COLO668 (cell line): ENCODE data around the gene RER1.

Experiments
- DNase-seq: peaks from one replicate; lab custom pipeline; 2025; ENCODE audit not compliant: unreplicated experiment; lab: John Stamatoyannopoulos, UW

The RER1 gene, protein sequence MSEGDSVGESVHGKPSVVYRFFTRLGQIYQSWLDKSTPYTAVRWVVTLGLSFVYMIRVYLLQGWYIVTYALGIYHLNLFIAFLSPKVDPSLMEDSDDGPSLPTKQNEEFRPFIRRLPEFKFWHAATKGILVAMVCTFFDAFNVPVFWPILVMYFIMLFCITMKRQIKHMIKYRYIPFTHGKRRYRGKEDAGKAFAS

DNA sequence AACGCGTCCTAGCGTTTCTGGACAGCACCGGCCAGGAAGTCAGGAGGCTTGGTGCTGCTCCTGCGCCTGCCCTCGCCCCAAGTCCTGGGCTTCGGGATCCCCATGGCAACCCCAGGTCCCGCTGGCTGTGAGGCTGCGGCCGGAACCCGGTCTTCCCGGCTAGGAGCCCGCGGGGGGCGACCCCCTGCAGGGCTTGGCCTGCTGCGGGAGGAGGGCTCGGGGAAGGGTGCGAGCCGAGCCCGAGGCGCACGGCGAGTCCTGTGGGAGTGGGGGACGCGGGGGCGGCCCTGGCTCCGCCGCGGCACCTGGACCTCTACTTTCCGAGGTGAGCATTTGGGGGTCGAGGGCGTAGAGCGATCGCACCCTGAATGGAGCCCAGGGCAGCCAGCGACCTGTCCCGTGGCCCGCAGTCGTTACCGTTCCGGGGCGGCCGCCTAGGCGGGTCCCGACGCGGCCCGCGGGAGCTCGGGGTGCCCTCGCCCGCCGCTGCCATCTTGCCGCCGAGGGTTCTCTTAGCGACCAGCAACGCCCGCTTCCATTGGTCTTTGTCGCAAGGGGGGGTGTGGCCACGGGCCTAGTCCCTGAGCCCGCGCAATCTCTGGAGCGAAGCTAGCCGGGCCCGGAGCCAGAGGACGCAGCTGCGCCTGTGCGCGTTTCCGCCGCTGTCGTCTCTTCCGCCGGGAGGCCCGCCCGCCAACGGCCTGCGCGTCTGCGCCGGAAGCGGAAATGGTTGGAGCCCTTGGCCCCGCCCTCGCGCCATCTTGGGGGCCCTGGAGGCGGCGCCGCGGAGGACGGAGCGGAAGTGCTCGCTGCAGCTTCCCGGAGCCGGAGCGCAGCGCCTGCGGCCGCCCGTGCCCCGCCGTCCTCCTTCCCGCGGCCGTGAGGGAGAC is at the start of gene RER1, which contains the start of gene MORN1:
Gene RER1, plus strand, starts transcription at position 801 of the 890 bp plus-strand sequence. CDS start 3,950 bp downstream, outside the sequence.
Gene MORN1, minus strand, starts transcription at position 514 of the 890 bp plus-strand sequence. Its CDS starts 21 bp downstream, at position 493.
- peak; percentile 100 for DNase-seq

DNA sequence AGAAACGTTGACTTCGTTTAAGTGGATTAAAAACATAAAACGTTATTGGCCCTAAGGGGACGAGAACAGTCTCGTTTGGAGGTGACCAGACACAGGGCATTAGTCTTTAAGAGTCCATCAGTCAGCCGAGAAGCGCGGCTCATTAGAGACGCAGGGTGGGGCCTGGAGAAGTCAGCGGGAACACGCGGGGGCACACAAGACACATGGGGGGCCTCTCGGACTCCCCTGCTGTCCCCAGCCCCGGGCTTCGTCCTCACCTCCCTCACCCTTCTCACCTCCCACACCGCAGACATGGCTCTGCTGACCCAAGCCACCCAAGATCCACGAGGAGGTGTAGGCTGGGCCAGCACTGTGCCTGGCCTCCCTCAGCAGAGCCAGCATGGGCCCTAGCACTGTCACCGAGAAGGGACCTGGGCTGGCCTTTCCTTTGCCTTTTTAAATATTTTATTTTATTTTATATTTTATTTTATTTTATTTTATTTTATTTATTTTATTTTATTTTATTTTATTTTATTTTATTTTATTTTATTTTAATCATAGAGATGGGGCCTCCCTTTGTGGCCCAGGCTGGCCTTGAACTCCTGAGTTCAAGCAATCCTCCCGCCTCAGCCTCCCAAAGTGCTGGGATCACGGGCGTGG is 49.1 kb upstream of the RER1 start:
- no peak for DNase-seq

DNA sequence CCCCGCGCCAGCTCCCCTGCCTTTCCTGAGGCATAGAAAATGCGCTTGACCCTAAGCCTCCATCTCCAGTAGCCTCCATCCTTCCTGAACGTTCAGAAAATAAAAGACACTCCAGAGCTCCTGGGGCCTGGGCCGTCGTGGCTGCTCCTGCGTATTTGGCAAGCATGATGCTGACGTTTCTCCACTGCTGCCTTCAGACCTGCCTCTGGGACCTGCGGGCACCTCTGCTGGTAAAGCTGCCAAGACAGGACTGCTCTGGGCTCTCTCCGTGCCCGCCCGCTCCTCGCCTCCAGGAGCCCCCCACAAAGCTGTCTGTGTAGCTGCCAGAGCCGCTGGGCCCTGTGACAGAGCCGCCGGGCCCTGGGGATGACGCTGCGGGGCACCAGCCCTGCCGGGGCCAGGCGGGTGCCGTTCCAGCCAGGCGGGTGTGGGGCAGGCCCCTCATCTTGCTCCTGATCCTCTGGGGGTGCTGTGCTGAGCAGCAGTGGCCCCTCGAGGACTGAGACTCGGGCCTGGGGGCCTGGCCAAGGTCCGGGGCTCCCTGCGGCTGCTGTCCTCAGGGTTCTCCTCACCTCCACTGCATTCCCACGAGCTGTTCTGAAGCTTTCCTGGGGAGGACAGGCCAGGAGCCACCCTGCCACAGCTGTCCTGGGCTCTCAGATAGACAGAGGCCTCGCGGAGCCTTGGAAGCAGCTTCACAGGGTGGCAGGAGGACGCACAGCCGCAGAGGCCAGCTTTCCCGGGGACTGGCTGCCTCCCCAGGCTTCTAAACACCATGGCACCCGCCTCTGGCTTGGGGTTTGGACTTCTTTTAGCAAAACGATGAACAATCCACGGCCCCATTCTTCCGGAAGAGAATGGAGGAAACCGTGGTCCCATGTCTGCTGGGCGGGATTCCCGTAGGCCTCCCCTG is 48.4 kb upstream of the RER1 start:
- DNase-seq, result no peak

DNA sequence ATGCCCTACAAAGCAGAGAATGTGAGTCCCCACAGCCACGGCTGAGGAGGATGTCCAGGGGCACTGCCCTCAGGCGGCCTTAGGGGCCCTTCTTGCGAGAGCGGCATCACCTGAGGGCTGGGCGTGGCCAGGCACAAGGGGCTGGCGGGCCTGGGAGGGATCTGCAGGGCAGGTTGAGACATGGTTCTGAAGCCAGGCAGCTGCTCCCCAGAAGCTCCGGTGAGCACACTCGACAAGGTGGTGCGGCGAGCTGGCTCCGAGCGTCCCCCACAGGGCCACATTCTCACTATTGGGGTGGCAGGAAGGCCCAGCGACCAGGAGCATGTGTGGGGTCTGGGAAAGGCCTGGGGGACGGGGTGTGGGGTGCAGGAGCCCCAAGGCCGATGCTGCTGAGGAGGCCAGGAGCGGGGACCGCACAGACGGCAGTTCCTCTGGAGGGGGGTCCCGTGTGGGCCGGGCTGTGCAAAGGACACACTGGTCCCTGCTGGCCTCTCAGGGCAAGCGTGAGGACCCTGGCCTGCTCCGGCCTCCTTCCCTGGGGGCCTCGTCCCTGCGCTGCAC is 47.4 kb upstream of the RER1 start:
- peak; percentile 43 for DNase-seq

DNA sequence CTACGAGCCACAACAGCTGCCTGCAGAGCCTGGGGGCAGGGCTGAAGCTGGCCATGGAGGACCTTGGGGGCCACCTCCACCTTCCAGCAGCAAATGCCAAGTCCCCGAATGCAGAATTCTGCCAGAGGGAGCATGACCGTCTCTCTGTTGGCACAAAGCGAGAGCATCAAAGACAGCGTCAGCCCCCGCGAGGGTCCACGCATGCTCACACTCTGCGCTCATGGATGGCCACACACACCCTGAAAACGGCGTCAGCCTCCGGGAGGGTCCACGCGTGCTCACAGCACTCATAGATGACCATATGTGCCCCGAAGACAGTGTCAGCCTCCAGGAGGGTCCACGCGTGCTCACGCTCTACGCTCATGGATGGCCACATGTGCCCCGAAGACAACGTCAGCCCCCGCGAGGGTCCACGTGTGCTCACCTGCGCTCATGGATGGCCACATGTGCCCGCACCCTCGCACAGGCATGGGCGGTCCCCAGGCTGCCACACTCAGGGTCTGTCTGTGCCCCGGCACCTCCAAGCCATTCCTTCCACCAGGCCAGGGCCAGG is 46.8 kb upstream of the RER1 start:
- DNase-seq, result no peak

DNA sequence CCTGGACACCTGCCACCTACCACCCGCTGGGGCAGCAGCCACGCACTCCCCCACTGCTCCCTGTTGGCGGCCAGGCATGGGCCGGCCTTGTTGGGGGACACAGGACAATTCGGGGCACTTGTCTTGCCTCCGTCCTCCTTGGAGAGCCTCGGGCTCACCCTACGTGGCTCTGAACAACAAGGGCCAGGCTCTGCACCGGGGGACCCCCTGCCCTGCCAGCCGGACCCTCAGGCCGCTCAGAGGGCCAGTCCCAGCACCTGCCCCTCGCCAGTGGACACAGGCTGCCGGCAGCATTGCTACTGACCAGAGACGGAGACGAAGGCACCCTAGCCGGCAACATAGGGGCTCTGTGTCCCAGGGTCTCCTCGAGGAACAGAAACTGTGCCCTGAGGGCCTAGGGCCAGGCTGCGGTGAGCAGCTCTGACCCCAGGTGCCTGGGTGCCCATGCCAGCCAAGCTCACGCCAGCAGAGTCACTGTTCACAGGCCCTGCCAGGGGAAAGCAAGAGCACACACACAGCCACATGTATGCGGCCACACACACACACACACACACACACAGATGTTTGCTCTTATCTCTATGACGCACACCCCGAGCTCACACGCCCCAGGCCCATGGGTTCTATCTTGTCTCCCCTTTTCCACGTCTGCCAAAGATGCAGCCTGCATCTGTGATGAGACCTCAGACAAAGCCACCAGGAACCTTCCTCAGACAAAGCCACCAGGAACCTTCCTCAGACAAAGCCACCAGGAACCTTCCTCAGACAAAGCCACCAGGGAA is 46.2 kb upstream of the RER1 start:
- DNase-seq, result no peak

DNA sequence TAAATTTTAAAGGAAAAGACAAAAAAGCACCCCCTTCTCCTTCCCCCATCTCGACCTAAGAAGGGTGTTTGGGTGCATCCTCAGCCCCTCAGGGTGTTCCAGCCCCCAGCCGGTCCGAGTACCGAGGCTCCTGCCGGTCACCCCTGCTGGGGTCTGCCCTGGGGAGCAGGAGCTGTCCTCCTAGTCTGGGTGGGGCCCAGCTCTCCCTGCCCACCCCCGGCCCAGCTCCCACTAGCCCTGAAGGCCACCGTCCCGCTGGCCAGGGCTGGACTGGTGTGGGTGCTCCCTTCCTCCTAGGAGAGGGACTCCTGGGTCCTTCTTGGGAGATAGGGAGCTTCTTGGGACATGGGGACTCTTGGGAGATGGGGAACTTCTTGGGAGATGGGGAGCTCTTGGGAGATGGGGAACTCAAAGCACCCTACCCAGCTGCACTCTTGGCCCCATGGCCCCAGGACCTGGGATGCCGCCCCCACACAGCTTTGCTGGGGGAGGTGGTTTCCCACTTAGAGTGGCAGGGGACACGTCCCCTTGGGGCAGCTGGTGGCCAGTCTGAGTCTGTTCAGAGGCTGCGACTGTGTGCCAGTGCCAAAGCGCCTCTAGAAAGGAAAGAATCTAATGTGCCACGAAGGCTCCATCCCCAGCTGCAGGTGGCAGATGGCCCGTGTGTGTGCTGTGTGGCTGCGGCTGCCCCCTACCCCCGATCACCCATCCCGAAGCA is 44.8 kb upstream of the RER1 start:
- DNase-seq, result no peak

DNA sequence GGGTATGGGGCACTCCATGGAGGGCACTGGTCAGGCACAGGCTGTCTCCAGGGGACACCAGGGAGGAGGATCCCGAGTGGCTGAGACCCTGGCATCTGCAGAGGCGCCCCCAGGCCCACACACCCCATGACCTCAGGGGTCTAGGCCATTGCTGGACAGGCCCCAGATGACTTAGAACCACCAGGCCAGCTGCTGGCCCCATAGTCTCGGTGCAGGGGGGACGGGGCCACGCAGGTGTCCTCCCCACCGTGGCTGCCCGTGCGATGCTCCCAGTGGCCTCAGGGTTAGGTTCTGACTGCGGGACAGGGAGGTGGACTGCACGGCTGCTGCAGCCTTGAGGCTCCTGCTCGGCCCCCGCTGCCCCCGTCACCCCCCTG is 44.2 kb upstream of the RER1 start:
- no peak for DNase-seq

DNA sequence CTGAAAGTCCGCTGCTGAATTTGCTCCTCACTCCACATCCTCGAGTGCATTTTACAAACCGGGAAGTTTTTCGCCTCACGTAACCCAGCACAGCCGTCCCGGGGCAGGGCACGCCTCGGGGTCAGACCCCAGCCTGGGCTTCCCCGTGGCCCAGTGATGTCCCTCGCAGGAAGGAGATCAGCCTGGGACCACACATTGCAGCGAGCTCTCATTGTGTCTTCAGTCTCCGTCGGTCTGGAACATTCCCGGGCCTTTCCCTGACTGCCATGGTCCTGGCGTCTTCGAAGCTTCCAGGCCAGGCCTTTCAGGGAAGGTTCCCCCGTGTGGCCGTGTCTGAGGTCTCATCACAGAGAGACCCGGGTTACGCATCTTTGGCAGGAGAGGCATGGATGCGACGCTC is 43.7 kb upstream of the RER1 start:
- DNase-seq, result no peak

DNA sequence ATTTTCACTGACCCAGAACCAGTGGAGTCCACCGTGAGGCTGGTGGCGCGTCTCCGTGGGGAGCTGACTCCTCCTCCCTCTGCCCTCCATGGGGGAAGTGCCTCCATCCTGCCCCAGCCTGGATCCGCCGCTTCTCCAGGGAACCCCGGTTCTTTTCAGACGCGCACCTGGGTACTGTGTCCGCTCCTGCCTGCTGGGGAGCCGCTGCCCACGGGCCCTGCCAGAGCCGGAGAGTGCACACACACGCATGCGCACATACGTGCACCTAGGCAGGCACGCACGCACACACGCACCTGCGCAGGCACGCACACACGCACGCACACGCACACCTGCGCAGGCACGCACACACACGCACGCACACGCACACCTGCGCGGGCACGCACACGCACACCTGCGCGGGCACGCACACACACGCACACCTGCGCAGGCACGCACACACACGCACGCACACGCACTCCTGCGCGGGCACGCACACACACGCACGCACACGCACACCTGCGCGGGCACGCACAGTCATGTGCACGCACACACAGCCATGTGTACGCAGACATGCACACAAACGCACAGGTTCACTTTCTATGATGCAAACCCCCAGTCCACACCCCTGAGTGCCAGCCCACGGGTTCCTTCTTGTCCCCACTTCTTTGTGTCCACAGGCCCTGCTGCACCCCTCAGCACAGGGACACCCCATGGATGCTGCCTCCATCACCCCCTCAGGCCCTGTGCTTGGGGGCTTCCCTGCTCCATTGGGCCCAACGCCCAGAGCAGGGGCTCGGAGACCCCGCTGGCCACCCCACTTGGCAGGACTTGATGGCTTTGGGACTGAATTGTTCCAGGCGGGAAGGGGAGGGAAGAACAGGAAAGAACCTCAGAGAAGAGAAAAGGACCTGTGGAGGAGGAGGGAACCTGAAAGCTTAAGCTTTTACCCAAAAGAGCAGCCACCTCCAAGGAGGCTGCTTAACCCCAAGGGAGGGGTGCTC is 43.0 kb upstream of the RER1 start:
- no peak for DNase-seq

DNA sequence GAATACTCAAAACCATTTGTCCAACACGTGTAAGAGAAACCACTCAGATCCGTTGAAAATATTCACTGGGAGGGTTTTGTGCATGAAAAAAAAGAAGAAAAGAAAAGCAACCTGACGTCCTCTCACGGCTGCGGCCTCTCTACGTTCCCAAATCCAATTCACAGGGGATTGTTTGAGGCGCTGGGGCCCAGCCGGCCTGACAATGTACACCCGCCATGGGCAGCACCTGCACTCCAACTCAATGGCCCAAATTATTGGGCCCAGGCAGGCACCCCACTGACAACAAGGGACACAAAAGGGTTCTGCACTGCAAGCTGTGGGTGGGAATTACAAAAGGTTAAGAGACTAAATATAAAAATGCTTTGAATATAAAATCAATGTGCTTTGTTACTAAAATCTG is 41.8 kb upstream of the RER1 start:
- DNase-seq, result no peak

DNA sequence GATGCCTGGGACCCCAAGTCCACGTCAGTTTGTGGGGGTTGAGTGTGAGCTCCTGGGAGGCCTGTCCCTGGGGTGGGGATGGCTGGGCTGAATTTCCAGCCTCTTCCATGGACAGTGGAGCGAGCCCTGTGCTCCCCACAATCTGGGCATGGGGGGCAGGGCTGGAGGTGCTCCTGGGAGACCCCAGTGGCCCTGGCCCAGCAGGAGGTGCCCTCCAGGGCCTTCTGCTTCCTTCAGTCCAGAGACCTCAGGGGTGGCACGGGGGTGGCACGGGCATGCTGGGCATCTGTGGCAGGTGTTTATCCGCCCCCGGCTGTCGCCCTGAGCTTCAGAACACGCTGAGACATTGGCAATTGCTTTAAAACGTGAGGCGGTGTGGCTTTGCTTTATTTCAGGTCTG is 41.1 kb upstream of the RER1 start:
- DNase-seq, result no peak

DNA sequence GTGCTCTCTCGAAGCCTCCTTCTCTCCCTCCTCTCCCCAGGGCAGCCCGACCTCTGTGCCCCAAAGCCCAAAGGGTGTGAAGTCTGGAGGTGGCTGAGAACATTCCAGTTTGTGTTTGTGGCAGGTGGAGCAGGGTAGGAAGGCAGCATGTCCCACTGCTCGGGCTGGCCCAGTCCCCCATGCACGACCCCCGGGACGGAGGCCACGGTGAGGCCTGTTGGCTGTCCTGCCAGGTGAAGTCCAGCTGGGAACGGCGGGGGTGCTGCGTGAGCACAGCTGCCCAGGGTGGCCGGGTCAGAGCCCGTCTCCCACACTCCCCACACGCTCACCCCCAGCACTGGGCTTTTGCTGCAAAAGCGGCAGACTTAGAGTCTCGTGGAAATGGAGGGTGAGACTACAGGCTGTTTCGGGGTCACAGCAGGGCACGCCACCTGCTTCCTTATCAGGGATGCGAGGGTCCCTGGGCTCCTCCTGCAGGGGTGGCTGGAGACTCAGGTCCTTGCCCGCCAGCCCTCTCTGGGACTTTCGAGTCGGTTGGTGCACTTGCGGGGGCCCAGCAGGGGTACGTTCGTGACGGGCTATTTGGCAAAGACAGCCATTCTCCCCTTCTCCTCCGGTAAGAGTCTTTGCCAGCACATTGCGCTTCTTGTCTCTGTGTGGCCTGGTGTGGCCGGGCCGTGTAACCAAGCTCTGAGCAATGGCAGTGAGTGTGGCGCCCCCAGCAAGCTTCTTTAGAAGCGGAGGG is 40.6 kb upstream of the RER1 start:
- DNase-seq, result no peak

DNA sequence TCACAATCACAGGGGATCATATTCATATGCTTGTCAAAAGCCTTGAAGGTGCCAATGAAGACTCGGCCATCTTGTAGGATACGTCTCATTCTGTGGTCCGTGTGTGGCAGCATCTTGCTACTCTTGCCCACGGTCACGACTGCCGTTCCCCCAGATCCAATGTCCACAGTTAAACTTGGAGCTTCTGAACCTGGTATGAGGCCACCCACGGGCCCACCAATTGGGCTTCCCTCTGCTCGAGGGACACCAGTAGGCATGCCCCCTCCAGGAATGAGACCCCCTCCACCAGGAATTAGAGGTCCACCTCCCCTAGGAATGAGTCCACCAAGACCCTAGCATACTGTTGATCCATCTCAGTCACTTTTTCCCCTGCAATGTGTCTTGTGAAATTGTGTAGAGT is 39.9 kb upstream of the RER1 start:
- no peak for DNase-seq

DNA sequence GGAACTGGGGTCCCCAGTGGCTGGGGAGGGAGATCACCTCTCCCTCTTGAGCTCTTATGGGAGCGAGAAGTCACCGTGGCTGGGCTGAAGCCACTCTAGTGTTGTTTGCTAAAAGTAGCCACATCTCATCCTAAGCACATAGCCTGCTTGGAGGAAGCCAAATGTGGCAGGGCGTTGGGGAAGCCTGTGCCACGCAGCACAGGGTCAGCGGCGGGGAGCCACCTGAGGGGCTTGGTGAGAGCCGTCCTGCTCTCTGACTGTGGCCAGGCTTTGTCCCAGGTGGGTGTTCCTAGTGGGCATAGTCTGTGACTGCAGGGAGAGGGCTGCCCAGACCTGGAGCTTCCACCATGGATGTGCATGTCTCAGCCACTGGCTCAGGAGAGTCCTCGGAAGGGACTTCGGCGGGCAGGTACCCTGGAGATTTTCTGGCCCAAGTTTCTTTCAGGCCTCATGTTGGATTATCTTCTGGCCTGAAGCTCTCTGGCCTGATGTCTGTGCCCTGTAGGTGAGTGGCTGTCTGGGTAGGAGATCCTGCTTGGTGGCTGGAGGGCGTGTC is 39.2 kb upstream of the RER1 start:
- no peak for DNase-seq

DNA sequence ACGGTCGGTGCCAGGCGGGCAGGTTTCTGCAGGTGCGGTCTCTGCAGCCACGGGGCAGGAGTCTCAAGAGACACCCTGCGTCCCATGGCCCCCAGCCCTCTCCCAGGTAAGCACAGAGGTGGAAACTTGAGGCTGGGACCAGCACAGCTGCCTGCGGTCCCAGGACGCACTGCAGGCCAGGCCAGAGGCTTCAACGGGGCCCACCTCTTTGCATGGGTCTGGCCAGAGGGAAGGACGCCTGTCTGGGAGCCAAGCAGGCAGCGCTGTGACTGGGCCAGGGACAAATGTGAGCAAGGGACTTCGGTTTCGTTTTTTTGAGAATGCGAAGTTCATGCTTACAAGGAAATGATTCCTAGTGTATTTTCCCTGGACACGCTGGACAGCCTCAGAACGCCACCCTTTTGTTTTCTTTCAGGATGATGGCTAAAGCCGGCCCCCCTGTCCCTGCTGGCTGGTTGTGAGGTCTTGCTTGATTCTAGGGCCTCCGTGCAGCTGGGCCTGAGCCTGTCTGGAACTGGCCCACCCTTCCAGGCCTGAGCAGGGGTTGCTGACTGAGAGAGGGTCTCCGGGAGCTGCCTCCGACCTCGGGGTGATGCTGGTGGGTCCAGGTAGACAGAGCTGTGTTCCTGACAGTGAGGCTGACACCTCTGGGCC is 38.6 kb upstream of the RER1 start:
- DNase-seq, result no peak
